WERI-Rb-1 (cell line): Measurements from ENCODE around the gene GPR85.

Experiments used
- DNase-seq: peaks from one replicate; pipeline ENCODE4 v3.0.0-alpha.2; 2020
- H3K27ac ChIP-seq: fragments of 250-450 bp; sonication (Bioruptor Pico); 2 replicates; pipeline ENCODE4 v1.5.1; 2020; ENCODE audit warnings: mild to moderate bottlenecking, moderate library complexity
- H3K27me3 ChIP-seq: fragments of 250-450 bp; sonication (Bioruptor Pico); 2 replicates; pipeline ENCODE4 v1.5.1; 2021; ENCODE audit warnings: mild to moderate bottlenecking, low read depth, moderate library complexity; ENCODE audit not compliant: insufficient read depth, severe bottlenecking
- H3K36me3 ChIP-seq: fragments of 250-450 bp; sonication (Bioruptor Pico); 2 replicates; pipeline ENCODE4 v1.5.1; 2020; ENCODE audit warnings: mild to moderate bottlenecking, moderate library complexity
- H3K4me3 ChIP-seq: 2 replicates; pipeline ENCODE4 v1.5.1; 2011; ENCODE audit warnings: low read depth, mild to moderate bottlenecking, control low read depth, low read length
- H3K9me3 ChIP-seq: fragments of 250-450 bp; sonication (Bioruptor Pico); 2 replicates; pipeline ENCODE4 v1.5.1; 2021; ENCODE audit warnings: mild to moderate bottlenecking, moderate library complexity; ENCODE audit not compliant: severe bottlenecking
- TF ChIP-seq, protein P1 (sequence below): IDR thresholded peaks from 2 replicates; pipeline ENCODE4 v1.5.1; 2011; ENCODE audit warnings: low read depth, mild to moderate bottlenecking, control low read depth, inconsistent platforms, low read length

Gene GPR85

DNA sequence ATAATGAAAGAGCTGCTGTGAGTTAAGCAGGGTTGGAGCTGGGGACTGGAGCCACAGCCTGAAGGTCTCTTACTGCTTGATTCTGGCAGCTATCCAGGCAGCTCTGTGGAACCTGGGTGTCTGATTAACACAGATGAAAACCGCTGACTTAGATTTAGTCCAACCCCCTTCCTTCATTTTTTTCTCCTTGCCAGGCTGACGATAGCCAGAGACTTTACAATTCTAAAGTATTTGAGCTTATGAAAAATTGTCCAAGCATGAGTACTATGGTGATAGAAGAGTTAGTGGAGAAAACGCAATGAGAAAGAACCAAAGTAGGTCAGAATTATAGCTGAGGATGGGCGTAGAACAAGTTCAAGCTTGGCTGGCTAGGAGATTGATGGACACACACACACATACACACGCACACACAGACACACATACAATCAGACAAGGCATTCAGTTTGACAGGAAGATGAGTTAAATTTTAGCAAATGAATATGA is 13.5 kb upstream of the GPR85 start:
- no peaks in the 10 kb centered on the region for H3K36me3 ChIP-seq
- H3K4me3 ChIP-seq = no peak overlapping the region
- no peak for DNase-seq
- H3K27me3 ChIP-seq = no peaks in the 10 kb centered on the region
- TF ChIP-seq, protein P1, sequence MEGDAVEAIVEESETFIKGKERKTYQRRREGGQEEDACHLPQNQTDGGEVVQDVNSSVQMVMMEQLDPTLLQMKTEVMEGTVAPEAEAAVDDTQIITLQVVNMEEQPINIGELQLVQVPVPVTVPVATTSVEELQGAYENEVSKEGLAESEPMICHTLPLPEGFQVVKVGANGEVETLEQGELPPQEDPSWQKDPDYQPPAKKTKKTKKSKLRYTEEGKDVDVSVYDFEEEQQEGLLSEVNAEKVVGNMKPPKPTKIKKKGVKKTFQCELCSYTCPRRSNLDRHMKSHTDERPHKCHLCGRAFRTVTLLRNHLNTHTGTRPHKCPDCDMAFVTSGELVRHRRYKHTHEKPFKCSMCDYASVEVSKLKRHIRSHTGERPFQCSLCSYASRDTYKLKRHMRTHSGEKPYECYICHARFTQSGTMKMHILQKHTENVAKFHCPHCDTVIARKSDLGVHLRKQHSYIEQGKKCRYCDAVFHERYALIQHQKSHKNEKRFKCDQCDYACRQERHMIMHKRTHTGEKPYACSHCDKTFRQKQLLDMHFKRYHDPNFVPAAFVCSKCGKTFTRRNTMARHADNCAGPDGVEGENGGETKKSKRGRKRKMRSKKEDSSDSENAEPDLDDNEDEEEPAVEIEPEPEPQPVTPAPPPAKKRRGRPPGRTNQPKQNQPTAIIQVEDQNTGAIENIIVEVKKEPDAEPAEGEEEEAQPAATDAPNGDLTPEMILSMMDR = no peak
- H3K9me3 ChIP-seq = no peaks in the 10 kb centered on the region
- H3K27ac ChIP-seq = no peak overlapping the region

DNA sequence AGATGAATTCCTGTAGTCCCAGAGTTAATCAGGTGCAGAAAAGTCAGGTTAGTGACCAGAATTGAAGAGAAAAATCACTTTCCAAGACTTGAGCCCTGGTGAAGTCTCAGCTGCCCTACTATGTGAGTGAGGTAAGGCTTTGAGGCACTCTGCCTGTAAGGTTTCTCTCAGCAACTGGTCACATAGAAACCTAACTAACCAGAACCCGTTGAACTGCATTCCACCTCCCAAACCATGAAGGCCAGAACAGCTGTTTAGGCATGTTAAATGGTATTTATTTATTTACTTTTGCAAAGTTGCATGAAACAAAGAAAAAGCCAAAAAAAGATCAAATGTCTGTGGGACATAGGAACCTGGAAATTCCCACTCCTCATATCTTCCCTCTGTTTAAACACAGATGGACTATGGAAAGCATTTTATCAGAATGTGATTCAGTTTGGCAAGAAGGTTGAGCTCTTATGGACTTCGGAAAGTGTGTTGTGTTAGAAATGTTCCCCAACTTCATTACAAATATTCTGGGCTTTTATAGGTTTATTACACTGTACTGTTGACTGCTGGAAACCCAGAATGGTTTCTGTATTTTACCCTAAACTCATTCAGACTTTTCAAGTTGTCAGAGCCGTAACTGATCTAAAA is 12.8 kb upstream of the GPR85 start:
- no peak overlapping the region for H3K27ac ChIP-seq
- DNase-seq = no peak
- H3K36me3 ChIP-seq = no peaks in the 10 kb centered on the region
- H3K9me3 ChIP-seq = no peaks in the 10 kb centered on the region
- H3K27me3 ChIP-seq = no peaks in the 10 kb centered on the region
- no peak overlapping the region for H3K4me3 ChIP-seq
- TF ChIP-seq, protein P1 = no peak

DNA sequence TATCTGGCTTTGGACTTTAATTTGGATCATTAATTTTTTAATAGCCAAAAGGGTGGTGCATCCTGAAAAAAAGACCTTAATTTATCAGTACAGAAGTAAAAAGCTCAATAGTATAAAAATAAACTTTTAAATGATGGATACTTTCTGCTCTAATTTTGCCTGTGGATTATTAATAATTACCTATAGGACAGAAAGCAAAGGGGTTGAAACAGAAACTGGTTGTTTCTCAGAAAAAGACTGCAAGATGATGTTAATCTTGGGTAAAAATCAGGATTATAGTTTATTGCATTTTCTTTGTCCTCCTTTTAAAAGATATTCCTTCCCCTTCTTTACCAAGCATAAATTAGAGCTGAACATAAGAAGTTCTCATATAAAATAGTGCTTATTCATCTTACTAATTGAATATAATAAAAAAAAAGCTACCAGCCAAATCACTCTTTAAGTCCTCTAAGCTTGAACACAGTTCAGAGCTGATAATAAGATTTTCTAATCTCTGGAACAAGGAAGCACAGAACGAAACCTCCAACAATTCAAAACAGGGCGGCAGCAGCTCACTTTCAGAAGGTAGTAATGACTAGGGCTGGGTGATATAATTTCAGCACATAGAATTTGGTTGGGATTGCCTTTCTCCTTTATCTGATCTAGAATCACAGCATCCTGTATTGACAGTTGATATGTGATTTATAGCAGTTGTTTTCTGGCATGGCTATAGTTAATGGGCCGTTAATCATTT is 8.1 kb upstream of the GPR85 start:
- TF ChIP-seq, protein P1 = no peak
- Histone ChIP-seq H3K4me3 (no peak overlapping the region), H3K27me3 (no peaks in the 10 kb centered on the region), H3K36me3 (no peaks in the 10 kb centered on the region), H3K27ac (no peak overlapping the region), H3K9me3 (no peaks in the 10 kb centered on the region)
- DNase-seq = peak; percentile 12

DNA sequence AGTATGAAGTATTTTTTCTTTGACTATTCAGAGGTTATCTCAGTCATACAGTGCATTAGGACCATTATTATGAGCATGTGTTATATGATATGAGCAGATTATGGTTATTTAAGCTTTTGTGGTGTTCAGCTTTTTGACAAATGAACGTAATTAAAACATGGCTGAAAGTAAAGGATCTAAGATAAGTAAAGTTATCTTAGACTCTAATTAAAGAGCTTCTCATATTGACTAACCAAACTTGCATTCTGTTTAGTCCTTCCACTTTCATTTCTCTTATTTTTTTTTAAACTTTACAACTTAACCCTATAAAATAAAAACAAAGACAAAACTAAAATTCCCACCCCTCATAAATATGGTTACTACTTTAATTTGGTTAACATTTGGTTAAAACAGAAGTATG is 6.9 kb upstream of the GPR85 start:
- TF ChIP-seq, protein P1 = no peak
- DNase-seq = no peak
- Histone ChIP-seq H3K4me3 (no peak overlapping the region), H3K27me3 (no peaks in the 10 kb centered on the region), H3K9me3 (no peaks in the 10 kb centered on the region), H3K27ac (no peak overlapping the region), H3K36me3 (no peaks in the 10 kb centered on the region)

DNA sequence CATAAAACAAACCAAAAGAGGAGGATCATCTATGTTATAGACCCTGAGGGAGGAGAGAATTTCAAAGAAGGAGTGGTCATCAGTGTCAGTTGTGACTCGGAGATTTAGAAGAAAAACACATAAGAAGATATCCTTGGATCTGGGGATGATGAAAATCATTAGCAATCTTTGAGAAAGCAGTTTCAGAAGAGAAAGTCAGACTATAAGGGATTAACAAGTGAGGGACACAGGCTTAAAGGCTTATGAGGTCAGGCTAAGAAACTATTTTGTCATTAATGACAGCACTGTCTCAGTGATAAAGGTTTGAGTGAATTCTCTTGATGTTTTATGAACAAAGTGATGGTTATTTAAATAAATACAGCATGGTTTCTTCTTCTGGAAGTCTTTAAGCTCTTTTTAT is 6.1 kb upstream of the GPR85 start:
- no peak for DNase-seq
- Histone ChIP-seq H3K27ac (no peak overlapping the region), H3K4me3 (no peak overlapping the region), H3K27me3 (no peaks in the 10 kb centered on the region), H3K36me3 (no peaks in the 10 kb centered on the region), H3K9me3 (no peaks in the 10 kb centered on the region)
- TF ChIP-seq, protein P1 = no peak
